Muscle of arm (tissue), 12 donors: ENCODE measurements around the gene LCNL1. TPM values are rescaled to one million over a fixed set of nuclear protein-coding genes. Genes with fewer than 3 reads are reported as not detected.
"Not testable (repeated sequence)": the region's sequence is repeated elsewhere in the genome, so short reads cannot be mapped to it uniquely, and the experiment has no call there.

Experiments used
- DNase-seq: peaks from one replicate; pipeline ENCODE4 v3.0.0-alpha.2; 2013
- polyA plus RNA-seq, 12 donors: library from polyadenylated mRNA; unstranded; fragments of 120-200 nt; gene quantifications; one replicate each; pipeline ENCODE4 v1.2.1, GENCODE V29; 2013; ENCODE audit not compliant: insufficient read length in 12 of 12

LCNL1 gene
- polyA plus RNA-seq, 12 donors = 0.19 to 0.74 (median 0.54) TPM; not detected in 2

GRCh38 chr9:137023157-137023556 lies 40.4 kb downstream of the LCNL1 start:
- no peak for DNase-seq

GRCh38 chr9:137023583-137023991 lies 40.8 kb downstream of the LCNL1 start:
- no peak for DNase-seq

- DNase-seq = no peak
Observed at GRCh38 chr9:137025517-137025966, 42.7 kb downstream of the LCNL1 start.

- DNase-seq = no peak
Observed at GRCh38 chr9:137026384-137026783, 43.6 kb downstream of the LCNL1 start.

GRCh38 chr9:137026828-137027227 lies 44.0 kb downstream of the LCNL1 start:
- no peak for DNase-seq

- no peak for DNase-seq
Observed at GRCh38 chr9:137027369-137028262, 44.8 kb downstream of the LCNL1 start, which contains the start of gene ABCA2. Gene ABCA2 (minus strand): TSS chr9:137028237. CDS start chr9:137028140, 97 bp downstream.

GRCh38 chr9:137028263-137029057 lies 45.7 kb downstream of the LCNL1 start:
- DNase-seq = no peak

GRCh38 chr9:137029058-137029936 lies 46.5 kb downstream of the LCNL1 start:
- peak; percentile 55 for DNase-seq

- no peak for DNase-seq
Observed at GRCh38 chr9:137030006-137030405, 47.2 kb downstream of the LCNL1 start.

- no peak for DNase-seq
Observed at GRCh38 chr9:137030538-137031527, 48.0 kb downstream of the LCNL1 start.

- no peak for DNase-seq
Observed at GRCh38 chr9:137031904-137032640, 49.3 kb downstream of the LCNL1 start, which contains the start of gene FUT7. Gene FUT7 (minus strand): TSS chr9:137032088. CDS start chr9:137031991, 97 bp downstream.

GRCh38 chr9:137032858-137033257 lies 50.1 kb downstream of the LCNL1 start:
- no peak for DNase-seq

GRCh38 chr9:137033481-137033880 lies 50.7 kb downstream of the LCNL1 start:
- not testable (repeated sequence) for DNase-seq

- DNase-seq = no peak
Observed at GRCh38 chr9:137034039-137034708, 51.4 kb downstream of the LCNL1 start.

GRCh38 chr9:137034709-137035506 lies 52.1 kb downstream of the LCNL1 start:
- DNase-seq = peak; percentile 89
